ENCODE data around the gene GNAQ.

The GNAQ gene

DNA sequence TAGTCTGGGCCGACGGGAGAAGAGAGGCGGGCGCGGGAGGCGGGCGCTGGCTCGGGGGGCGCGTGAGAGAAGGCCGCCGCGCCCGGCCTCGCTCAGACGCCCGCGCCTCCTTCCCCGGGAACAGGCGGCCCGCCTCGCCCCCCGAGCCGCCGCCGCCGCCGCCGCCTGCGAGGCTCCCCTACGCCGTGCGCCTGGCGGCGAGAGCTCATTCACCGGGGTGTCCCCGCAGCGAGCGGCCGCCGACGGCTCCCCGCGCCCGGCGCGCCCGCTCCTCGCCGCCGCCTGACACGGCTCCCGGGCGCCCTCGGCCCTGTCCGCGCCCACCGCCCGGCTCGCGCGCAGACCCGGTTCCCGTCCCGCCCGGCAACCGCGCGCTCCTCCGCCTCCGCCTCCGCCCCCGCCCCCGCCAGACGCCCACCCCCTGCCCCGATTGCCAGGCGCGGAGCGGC is at the start of gene GNAQ:
GNAQ (minus strand) TSS at position 368 of the 449 bp plus-strand sequence. CDS start 576 bp downstream, outside the sequence.
- peak; percentile 17 for DNase-seq (ENCODE audit: low spot score)

DNA sequence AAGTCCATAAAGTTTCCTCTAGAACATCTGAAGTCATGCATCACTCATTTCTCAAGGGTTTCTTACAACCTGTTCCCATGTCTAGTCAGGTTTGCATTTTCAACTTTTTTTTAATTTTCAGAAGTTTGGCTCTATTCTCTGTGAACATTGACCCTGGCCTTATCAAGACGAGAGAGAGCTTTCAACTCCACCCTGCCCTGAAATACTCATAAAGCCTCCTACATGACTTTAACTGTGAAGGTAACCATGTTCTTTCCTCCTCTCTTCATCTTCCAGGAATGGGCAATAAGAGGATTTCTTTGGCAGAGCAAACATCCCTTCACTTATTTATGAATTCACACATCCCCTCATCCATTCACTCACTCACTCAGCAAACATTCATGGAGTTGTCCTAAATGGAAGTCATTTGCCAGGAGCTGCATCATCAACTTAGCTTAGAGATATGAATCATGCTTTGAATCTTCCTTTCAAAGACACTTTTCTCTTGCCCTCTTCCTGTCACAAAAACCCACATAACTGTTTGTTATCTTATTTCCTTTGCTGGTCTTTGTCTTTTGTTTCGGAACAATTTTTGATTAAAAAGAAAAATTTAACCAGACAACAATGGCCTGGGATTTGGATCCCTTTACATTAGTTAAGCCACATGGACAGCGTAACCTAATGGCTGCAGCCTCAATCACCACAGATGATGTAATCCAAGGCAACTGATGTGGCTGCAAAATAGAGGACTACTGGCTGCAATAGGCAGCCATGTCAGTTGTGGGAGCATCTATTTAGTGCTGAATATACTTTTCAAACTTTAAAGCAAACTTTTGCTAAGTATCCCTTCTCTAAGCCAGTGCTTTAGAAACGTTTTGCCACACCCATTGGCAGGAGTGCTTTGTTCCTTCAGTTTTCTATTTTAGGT is 43.0 kb upstream of the GNAQ start:
- peak; percentile 27 for DNase-seq (ENCODE audit: low spot score)

DNA sequence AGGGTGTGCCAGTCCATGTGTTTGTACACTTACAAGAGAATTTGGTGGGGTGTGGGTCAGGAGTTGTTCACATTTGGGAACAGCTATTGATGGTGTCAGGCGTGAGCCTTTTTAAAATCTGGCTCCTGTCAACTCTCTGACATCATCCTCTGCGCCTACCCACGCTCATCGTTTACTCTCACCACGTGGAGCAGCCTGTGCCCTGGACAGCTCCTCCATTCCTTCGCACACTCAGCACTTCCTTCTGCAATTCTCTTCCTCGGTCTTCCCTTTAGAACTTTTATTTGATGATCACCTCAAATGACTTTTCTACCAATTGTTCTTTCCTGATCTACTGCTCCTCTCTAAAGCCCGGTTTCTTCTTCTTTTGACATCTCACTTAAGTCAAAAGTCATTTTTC is 42.1 kb upstream of the GNAQ start:
- no peak for DNase-seq (ENCODE audit: low spot score)

DNA sequence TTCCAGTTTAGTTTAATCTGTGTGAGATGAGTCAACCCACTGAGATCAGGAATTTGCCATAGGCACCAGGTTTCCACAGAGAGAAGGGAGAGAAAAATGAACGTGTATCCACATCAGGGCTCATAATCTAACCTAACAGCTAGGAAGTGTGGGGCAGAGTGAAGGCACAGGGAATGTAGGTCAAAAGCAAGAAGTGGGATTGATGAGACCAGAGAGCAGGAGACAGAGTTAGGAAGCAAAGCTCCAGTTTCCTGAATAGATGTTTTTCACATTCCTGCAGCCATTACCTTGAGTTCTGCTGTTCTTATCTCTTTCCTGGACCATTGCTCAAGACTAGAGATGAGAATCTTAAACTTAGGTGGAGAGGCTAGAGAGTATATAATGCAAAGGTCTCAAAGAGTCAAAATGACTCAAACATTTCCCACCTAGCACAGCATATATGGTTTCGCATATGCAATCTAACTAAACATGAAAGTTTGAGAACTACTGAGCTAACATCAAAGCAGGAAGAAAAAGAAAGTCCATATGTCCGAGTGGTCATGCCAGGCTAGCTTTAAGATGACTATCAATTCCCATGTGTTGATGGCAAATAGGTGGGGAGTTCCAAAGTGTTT is 41.1 kb upstream of the GNAQ start:
- peak; percentile 50 for DNase-seq (ENCODE audit: low spot score)

DNA sequence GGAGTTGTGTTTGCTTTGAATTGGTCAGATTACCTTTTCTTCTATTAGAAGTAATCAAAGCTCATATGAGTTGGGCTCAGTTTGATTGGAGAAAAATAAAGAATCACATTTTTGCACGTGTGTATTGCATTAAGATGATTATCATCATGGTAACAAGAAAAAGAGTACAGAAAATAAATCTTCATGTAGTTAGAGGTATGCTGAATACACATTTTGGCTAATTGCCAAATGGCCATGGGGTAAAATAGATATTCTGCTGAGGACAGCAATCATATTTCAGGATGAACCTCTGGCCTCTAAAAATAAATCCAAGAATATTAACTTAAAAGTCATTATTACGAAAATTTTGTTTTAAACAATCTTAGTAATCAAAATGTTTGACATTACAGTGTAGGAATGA is 38.9 kb upstream of the GNAQ start:
- DNase-seq (ENCODE audit: low spot score): no peak

DNA sequence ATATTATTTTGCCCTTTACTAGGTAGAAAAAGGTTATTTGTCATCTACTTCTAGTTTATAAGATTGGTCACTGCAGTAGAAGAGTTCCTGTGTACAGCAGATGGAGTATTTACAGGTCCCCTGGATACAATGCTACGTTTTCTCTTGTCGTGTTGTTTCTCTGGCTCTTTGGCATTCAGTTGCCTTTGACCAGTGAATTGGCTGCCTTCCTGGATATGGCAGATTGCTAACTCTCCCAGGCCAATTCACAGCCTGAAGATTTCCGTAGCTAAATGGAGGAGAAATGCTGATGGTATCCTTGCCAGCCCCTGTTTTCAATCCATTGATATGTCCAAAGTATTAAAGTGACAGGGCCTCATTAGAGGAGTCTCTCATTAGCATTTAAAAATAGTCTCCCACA is 32.5 kb upstream of the GNAQ start:
- DNase-seq (ENCODE audit: low spot score): no peak

DNA sequence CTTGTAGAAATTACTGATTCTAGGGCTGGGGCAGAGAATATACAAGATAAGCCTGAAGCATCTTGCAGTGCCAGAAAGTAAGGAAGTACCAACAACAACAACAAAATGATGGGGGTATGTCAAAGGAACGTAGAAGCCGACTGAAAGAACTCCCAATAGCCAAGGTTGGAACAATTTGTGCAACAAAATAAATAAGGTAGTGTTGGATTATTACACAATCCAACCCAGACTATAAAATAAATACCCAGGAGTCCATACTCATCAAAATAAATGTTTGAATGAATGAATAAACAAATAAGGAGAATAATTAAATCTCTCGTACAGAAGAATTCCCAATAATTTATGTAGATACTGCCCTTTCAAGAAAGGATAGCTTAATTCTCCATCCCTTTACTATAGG is 31.1 kb upstream of the GNAQ start:
- DNase-seq (ENCODE audit: low spot score): no peak

DNA sequence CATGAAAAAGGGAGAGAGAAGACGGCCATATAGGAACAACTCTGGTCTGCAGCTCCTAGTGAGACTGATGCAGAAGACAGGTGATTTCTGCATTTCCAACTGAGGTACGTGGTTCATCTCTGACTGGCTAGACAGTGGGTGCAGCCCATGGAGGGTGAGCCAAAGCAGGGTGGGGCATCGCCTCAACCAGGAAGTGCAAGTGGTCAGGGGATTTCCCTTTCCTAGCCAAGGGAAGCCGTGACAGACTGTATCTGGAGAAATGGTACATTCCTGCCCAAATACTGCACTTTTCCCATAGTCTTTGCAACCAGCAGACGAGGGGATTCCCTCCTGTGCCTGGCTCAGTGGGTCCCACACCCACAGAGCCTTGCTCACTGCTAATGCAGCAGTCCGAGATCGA is 22.6 kb upstream of the GNAQ start:
- peak; percentile 34 for DNase-seq (ENCODE audit: low spot score)

DNA sequence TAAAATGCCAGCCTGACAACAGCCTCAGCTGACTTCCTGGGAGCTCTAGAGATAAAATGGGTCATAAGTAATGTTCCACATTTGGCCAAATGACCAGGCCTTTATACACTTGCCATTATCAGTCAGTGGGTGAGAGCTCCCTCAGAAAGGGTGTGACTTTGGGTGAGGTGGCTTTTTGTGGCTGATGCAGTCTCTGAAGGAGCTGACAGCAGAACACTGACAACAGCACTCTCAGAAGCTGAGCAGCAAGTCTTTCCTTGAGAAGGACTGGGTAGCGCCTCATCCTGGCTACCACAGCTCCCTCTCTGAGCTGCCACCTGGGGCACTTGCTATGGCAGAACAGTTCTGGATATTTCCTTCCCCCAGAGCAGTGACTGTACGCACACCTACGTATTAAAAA is 22.0 kb upstream of the GNAQ start:
- DNase-seq (ENCODE audit: low spot score): no peak

DNA sequence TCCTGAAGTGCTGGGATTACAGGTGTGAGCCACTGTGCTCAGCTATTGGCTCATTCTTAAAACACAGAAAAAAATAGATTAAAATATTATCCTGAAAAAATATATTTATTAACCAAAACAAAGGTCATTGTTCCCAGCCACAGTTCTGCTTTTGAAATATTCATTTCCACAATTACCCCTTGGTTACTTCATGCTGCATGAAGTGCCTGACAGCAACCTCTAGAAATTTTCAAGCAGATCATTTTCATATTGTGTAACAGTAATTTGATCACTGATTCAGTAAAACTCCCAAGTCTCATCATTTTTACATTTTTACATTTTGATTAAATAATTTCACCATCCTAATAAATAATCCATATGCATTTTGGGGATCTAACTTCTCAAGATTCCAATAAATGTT is 18.8 kb upstream of the GNAQ start:
- no peak for DNase-seq (ENCODE audit: low spot score)

DNA sequence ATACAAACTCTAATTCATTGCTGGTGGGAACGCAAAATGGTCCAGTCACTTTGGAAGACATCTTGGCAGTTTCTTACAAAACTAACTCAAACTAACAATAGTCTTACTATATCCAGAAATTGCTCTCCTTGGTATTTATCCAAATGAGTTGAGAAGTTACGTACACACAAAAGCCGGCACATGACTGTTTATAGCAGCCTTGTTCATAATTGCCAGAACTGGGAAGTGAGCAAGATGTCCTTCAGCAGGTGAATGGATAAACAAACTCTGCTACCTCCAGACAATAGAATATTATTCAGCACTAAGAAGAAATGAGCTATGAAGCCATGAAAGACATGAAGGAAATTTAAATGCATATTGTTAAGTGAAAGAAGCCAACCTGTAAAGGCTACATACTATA is 17.9 kb upstream of the GNAQ start:
- DNase-seq (ENCODE audit: low spot score): no peak

DNA sequence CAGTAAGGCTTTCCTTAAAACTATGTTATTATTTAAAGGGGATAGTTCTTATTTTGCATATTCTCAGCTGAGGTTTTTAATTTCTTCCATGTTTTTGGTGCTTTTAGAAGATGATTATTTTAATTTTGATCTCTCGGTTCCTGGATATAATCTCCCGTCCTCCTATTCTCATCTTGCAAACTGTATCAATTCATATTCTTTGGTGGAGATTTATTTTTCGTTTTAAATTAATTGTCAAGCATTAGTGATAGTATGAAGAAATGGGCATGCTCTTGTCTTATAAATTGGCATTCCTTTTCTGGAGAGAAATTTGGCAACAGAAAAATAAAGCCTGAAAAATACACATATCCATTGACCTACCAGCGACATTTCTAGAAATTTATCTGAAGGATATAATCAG is 15.5 kb upstream of the GNAQ start:
- no peak for DNase-seq (ENCODE audit: low spot score)

DNA sequence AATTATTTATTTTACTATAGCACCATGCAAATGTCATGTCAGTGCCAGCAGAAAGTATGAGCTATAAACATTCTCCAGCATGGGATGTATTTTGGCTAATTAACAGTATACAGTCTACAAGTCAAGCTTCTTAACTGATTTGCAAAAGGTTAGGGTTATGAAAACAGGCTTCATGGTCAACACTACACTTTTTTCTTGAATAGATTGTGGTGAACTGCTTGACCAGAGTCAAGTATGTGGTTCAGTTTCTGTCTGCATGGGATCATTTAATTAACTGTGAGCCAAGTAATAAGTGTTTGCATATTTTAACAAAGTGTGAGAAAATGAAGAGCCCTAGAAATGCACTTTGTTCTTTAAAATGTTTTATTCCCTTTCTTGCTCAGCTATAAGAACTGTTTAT is 14.5 kb upstream of the GNAQ start:
- DNase-seq (ENCODE audit: low spot score): no peak

DNA sequence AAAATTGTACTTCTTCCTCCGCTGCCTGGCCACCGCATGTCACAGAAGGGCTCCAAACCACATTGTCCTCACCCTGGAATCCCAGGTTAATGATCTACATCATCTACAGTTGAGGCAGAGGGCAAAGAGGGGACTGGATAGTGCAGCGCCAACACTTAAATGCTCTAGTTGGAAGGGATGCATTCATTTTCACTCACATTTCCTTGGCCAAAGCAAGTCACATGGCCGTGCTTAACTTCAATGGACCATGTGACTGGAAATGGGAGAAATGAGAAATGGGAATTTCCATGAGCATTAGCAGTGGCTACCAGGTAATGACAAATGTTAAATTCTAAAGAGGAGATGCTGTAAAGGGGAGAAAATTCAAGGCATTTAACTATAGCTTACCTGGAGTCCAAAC is 13.3 kb upstream of the GNAQ start:
- DNase-seq (ENCODE audit: low spot score): no peak

DNA sequence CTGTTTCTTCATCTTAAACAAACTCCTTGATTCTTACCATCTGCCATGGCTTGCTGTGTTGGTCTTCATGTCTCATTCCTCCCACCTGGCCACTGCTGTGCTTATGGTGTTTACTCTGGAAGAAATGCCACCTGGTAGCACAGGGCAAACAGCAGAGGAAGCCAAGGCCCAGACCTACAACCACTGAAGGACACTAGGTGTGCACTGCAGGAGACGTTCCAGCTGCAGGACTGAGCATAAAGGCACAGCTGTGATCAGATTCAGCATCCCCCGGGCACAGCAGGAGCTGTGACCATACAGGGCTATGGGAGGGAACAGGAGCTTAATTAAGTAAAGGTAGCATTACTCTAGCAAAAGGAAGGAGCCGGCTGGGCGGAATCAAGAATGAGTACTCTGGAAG is 12.6 kb upstream of the GNAQ start:
- DNase-seq (ENCODE audit: low spot score): no peak

DNA sequence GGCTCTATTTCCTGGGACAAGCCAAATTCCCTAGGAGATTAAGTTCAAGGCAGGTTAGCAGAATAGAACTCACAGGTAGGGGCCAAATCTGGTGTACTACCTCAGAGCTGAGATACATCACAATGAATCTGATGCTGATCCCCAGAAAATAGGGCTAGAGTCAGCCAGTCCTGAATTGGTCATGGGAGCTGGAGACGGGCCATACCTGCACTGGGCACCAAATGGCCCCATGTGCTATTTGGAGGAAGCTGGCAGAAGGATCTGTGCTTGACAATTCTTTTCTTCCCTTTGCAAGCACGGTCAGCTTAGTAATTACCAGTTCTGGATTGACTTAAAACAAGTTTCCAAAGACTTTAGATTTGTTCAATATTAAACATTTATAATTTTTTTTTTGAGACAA is 10.4 kb upstream of the GNAQ start:
- DNase-seq (ENCODE audit: low spot score): no peak

DNA sequence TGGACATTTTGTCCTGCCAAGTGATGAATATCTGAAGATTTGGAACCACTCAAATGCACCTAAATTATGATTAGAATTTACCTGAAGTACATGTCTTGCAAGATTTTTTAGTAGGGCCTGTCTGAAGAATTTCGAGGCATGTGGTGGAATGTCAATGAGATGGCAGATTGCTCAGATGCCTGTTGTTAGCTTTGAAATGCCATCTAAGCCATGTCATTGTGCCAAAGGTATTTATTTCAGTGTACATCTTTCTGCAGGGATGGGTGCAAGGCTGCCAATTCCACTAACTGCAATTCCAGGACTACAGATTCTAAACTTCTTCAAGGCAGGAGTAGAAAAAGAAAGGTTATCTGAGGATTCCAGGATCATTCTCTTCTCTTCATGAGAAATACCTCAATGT is 9.1 kb upstream of the GNAQ start:
- DNase-seq (ENCODE audit: low spot score): no peak

DNA sequence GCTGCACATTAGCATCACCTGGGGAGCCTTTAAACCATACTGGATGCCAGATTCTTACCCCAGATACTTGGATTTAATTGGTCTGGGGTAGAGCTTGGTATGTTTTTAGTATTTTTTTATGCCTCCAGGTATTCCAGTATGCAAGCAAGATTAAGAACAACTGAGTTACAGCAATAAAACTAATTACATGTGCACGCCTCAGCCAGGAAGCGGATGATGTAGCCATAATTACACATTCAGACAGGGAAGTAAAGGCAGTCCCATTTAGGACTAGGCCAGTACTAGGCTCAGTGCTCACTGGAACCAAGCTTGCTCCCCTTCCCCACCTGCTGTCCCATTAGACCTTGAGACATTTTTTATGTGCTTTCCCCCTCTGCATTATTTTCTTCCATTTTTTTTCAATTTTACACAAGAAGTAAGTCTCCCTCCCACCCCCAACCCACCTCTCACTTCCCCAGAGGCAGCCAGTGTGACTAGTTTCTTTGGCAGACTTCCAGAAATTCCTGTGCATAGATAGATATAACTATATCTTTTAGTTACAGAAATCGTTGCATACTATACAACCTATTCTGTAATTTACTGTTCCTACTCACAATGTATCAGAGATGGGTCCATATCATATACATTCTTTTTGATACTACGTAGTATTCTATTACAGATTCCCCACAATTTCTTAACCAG is 7.1 kb upstream of the GNAQ start:
- no peak for DNase-seq (ENCODE audit: low spot score)

DNA sequence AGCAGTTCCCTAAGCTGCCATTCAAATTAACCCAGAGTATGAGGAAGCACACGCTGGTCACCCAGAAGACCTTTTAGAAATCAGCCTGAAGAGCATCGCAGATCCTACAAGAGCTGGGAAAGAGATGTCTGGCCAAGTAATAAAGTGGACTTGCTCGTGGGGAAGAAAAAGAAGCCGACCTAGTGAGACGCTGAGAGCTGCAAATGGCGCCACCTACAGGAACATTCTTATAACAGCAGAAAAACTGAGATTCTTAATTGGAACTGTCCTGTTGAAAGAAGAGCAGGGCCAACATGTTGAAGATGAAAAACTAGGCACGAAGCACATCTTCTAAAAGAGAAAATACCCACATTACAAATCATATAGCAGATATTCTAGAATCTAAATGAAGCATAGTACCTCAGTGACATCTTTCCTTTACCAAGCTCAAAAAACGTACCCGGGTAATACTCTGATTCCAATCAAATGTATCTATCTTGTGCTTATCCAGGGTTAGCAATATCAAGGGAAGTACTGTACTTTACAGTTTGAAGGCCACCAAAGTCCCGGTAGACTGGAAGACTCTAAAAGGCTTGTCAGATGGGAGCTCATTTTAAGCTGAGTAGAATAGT is 3.9 kb upstream of the GNAQ start:
- DNase-seq (ENCODE audit: low spot score): peak; percentile 73

DNA sequence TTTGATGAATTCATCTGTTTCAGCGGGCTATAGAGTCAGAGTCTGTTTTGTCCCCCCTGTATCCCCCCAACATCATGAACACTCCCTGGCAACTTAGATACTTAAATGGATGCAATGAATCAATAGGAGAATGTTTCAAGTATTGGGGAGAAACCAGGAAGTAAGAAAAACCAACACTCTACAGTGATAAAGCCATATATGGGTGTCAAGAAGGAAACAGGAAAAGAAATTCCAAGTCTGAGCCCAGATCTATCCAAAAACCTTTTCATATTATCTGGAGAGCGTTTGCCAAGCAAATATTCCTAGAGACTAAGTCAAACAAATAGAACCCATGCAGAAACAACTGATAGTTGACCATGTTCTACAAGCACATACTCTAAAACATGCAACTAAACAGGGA is 2.3 kb upstream of the GNAQ start:
- DNase-seq (ENCODE audit: low spot score): no peak

DNA sequence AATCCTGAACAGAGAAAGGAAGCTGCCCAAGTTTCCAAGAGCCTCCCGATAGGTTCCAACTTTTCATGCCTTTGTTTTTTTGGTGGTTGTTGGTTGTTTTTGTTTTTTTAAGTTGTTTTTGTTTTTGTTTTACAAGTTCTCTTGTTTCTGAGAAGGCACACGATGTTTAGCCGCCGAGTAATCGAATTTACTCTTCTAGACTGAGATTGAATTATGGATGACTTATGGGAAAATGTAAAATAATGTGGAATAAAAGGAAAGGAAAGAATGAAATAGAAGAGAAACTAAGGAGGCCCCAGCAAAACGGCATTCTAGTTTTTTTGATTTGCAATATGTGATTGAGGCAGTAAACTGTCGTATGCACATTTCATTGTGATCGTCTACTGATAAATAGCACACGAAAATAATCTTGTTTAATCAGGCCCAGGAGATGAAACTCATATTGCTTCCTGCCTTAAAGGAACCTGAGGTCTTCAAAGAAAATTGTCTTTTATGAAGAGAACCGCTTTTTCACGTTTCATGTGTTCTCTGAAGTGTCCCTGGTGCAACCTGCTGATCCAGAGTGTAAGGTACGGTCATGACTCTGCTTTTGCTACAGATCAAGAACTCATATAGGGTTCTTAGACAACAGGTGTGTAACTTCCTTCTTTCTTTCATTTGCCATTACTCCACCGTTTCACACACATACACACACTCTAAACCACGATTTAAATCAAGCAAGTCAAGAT is 1.3 kb upstream of the GNAQ start:
- DNase-seq (ENCODE audit: low spot score): no peak

All from activated CD4-positive, alpha-beta T cell treated with anti-CD3 and anti-CD28 coated beads, Interleukin-2, Interleukin-4, amounts not matched to agents 100 ng/mL and 50 ng/mL, durations not matched to agents 16 hours and 8 hours (primary cell).